ENCODE measurements around the gene TSN.
"Not testable (repeated sequence)": the region's sequence is repeated elsewhere in the genome, so short reads cannot be mapped to it uniquely, and the experiment has no call there.

Gene TSN

DNA sequence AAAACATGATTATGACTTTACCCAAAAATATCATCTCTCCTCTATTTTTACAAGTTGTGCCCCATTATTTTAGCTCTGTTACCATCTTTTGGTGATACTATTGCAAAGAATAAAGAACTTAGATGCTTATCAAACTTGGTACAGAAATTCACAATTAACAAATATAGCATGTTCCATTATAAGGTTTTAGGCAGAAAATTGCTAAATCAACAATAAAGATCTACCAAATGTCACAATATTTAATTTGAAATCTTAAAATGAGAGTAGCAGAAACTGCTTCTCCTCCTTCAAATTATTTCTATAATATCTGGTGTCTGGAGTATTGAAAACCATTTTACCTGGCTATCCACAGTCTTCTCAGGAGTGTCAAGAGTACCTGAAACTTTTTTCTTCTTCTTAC is 27.5 kb upstream of the TSN start:
- no peak for DNase-seq (ENCODE audit: low read depth in 1 of 2, low spot score in 1 of 2)
- TF ChIP-seq POLR2AphosphoS5 (IDR thresholded peaks at IDR 0.05; ENCODE audit: low read depth) (no peak), SPI1 (IDR thresholded peaks at IDR 0.05; ENCODE audit: borderline replicate concordance, low read depth) (no peak), GABPA (IDR thresholded peaks at IDR 0.05; ENCODE audit: low read depth) (no peak)
- TF ChIP-seq, protein P1, sequence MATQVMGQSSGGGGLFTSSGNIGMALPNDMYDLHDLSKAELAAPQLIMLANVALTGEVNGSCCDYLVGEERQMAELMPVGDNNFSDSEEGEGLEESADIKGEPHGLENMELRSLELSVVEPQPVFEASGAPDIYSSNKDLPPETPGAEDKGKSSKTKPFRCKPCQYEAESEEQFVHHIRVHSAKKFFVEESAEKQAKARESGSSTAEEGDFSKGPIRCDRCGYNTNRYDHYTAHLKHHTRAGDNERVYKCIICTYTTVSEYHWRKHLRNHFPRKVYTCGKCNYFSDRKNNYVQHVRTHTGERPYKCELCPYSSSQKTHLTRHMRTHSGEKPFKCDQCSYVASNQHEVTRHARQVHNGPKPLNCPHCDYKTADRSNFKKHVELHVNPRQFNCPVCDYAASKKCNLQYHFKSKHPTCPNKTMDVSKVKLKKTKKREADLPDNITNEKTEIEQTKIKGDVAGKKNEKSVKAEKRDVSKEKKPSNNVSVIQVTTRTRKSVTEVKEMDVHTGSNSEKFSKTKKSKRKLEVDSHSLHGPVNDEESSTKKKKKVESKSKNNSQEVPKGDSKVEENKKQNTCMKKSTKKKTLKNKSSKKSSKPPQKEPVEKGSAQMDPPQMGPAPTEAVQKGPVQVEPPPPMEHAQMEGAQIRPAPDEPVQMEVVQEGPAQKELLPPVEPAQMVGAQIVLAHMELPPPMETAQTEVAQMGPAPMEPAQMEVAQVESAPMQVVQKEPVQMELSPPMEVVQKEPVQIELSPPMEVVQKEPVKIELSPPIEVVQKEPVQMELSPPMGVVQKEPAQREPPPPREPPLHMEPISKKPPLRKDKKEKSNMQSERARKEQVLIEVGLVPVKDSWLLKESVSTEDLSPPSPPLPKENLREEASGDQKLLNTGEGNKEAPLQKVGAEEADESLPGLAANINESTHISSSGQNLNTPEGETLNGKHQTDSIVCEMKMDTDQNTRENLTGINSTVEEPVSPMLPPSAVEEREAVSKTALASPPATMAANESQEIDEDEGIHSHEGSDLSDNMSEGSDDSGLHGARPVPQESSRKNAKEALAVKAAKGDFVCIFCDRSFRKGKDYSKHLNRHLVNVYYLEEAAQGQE (IDR thresholded peaks at IDR 0.05; ENCODE audit: insufficient replicate concordance, low read depth): no peak
- TF ChIP-seq, protein P2, sequence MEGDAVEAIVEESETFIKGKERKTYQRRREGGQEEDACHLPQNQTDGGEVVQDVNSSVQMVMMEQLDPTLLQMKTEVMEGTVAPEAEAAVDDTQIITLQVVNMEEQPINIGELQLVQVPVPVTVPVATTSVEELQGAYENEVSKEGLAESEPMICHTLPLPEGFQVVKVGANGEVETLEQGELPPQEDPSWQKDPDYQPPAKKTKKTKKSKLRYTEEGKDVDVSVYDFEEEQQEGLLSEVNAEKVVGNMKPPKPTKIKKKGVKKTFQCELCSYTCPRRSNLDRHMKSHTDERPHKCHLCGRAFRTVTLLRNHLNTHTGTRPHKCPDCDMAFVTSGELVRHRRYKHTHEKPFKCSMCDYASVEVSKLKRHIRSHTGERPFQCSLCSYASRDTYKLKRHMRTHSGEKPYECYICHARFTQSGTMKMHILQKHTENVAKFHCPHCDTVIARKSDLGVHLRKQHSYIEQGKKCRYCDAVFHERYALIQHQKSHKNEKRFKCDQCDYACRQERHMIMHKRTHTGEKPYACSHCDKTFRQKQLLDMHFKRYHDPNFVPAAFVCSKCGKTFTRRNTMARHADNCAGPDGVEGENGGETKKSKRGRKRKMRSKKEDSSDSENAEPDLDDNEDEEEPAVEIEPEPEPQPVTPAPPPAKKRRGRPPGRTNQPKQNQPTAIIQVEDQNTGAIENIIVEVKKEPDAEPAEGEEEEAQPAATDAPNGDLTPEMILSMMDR (IDR thresholded peaks at IDR 0.05; ENCODE audit: insufficient read depth, low read length): no peak
- H3K27me3 ChIP-seq (ENCODE audit: insufficient read depth, poor library complexity, severe bottlenecking): no peaks in the 10 kb centered on the region
- no peak overlapping the region for H3K27ac ChIP-seq (replicated peaks)
- H3K4me3 ChIP-seq (replicated peaks; ENCODE audit: insufficient read depth, low read length): no peak overlapping the region

DNA sequence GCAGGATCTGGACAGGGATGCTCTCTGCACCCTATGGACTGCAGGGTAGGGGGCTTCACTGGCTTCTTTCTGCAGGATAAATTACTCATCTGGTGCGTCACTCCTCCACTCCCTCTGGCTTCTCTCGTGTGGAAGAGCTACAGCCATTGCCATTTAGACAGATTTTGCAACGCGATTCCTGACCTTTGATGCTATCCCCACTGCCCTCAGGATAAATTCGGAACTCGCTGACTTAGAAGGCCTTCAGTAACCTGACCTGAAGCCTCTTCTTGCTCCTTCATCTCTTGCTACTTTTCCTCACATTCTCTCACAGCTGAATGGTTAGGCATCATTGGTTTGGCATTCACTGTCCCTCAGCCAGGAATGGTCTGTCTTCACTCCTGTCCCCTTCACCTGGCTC is 24.1 kb upstream of the TSN start:
- Histone ChIP-seq H3K4me3 (replicated peaks; ENCODE audit: insufficient read depth, low read length) (no peak overlapping the region), H3K27ac (replicated peaks) (no peak overlapping the region), H3K27me3 (ENCODE audit: insufficient read depth, poor library complexity, severe bottlenecking) (no peaks in the 10 kb centered on the region)
- TF ChIP-seq, protein P2 (IDR thresholded peaks at IDR 0.05; ENCODE audit: insufficient read depth, low read length): no peak
- TF ChIP-seq GABPA (IDR thresholded peaks at IDR 0.05; ENCODE audit: low read depth): no peak
- TF ChIP-seq SPI1 (IDR thresholded peaks at IDR 0.05; ENCODE audit: borderline replicate concordance, low read depth): no peak
- TF ChIP-seq POLR2AphosphoS5 (IDR thresholded peaks at IDR 0.05; ENCODE audit: low read depth): peak; percentile 45; the same call in 1 of the 2 replicates
- DNase-seq (ENCODE audit: low read depth in 1 of 2, low spot score in 1 of 2): no peak

DNA sequence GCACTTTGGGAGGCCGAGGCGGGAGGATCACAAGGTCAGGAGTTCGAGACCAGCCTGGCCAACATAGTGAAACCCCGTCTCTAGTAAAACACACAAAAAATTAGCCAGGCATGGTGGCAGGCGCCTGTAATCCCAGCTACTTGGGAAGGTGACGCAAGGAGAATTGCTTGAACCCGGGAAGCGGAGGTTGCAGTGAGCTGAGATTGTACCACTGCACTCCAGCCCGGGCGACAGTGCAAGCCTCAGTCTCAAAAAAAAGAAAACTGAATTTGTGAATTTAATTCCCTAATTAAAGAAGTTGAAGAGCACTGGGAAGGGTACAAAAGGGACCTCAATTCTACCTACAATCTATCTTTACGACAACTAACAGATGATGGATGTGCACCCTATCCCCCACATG is 20.9 kb upstream of the TSN start:
- not testable (repeated sequence) for H3K27ac ChIP-seq (replicated peaks); H3K27me3 ChIP-seq (ENCODE audit: insufficient read depth, poor library complexity, severe bottlenecking); DNase-seq (ENCODE audit: low read depth in 1 of 2, low spot score in 1 of 2); H3K4me3 ChIP-seq (replicated peaks; ENCODE audit: insufficient read depth, low read length)

DNA sequence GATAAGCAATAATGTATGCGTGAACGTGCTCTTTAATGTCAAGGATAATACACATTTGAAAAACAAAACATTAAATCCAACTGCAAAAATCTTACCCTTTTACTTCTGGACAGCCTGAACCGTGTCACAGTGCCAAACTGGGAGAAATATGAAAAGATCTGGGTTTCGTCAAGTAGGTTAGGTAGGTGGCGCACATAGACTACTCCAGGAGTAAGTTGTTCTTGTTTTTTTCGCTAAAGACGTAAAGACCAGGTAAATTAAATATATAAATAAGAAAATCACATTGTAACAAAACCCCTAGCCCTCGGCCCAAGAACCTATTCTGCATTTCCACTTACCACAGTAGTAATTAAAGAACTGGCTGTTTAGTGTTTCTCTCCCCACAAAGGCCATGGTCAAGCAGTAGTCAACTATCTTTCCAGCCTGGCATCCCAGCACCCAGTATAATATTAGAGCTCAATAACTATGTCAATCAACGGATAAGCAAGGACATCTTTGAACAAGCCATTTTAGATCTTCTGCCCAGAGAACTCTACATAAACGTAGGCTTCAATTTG is 19.9 kb upstream of the TSN start:
- Histone ChIP-seq H3K27me3 (ENCODE audit: insufficient read depth, poor library complexity, severe bottlenecking) (no peaks in the 10 kb centered on the region), H3K27ac (replicated peaks) (peak overlapping the region; percentile 88), H3K4me3 (replicated peaks; ENCODE audit: insufficient read depth, low read length) (peak overlapping the region; percentile 96)
- TF ChIP-seq, protein P1 (IDR thresholded peaks at IDR 0.05; ENCODE audit: insufficient replicate concordance, low read depth): no peak
- TF ChIP-seq POLR2AphosphoS5 (IDR thresholded peaks at IDR 0.05; ENCODE audit: low read depth) (no peak), SPI1 (IDR thresholded peaks at IDR 0.05; ENCODE audit: borderline replicate concordance, low read depth) (no peak), GABPA (IDR thresholded peaks at IDR 0.05; ENCODE audit: low read depth) (no peak; the same call in 1 of the 2 replicates)
- TF ChIP-seq, protein P2 (IDR thresholded peaks at IDR 0.05; ENCODE audit: insufficient read depth, low read length): no peak
- DNase-seq (ENCODE audit: low read depth in 1 of 2, low spot score in 1 of 2): no peak
